Measurements from ENCODE around the gene AMD1. TPM values are rescaled to one million over a fixed set of nuclear protein-coding genes. Genes with fewer than 3 reads are reported as not detected.
"Not testable (repeated sequence)": the region's sequence is repeated elsewhere in the genome, so short reads cannot be mapped to it uniquely, and the experiment has no call there.

AMD1 gene
- 58.8 and 84.3 TPM in 2 replicates for total RNA-seq (ENCODE audit: low replicate concordance)
- long read RNA-seq, full-length matches to known transcripts, result 163 of 189 reads
- long read RNA-seq, partial matches to known transcripts, result 9 of 189 reads
- long read RNA-seq, other reads (novel, unspliced or antisense), result 17 of 189 reads

DNA sequence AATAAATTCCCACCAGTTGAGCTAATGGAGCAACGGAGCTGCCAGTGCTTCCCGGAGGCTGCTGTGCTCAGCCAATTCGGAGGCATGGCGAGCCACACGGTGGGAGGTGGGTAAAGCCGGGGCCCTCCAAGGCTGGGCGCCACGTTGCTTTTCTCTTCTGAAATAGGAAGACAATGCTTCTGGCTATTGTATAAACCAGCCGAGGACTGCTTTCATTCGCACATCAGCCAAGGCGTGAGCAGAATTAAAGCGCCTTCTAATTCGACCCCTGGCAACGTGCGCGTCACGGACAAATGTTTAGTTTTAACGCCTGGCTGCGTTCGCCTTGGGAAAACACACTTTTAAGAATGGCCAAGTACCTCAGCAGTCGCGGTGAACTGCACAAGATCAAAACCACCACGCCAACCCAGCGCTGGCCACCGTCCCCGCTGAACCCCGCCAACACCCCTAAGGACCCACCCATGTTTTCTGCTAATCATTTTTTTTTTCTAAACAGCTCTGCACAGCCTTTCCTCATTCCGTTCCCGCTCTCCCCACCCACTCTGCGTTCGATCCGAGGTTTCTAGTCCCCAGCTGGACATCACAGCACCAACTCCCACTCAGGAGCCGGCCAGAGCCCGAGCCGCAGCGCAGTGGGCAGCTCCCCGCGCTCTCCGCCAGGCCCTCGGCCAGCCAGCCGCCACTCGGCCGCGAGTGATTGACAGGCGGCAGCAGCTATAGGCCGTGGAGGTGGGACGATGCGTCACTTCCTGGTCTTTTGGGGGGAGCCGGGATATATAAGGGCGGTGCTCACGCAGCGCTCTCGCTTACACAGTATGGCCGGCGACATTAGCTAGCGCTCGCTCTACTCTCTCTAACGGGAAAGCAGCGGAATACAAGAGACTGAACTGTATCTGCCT lies at the start of gene AMD1:
TSS of gene AMD1 (plus strand) at position 805 of the 899 bp plus-strand sequence. CDS start 321 bp downstream, outside the sequence.
- H3K4me3 Mint-ChIP-seq, result peak within 1 kb of the TSS; percentile 98
- TF ChIP-seq, protein P1, sequence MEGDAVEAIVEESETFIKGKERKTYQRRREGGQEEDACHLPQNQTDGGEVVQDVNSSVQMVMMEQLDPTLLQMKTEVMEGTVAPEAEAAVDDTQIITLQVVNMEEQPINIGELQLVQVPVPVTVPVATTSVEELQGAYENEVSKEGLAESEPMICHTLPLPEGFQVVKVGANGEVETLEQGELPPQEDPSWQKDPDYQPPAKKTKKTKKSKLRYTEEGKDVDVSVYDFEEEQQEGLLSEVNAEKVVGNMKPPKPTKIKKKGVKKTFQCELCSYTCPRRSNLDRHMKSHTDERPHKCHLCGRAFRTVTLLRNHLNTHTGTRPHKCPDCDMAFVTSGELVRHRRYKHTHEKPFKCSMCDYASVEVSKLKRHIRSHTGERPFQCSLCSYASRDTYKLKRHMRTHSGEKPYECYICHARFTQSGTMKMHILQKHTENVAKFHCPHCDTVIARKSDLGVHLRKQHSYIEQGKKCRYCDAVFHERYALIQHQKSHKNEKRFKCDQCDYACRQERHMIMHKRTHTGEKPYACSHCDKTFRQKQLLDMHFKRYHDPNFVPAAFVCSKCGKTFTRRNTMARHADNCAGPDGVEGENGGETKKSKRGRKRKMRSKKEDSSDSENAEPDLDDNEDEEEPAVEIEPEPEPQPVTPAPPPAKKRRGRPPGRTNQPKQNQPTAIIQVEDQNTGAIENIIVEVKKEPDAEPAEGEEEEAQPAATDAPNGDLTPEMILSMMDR (conservative IDR thresholded peaks at IDR 0.05), result no peak
- H3K4me1 Mint-ChIP-seq (ENCODE audit: unreplicated experiment), result peaks cover 22% of the 10 kb centered on the region
- no peaks in the 10 kb centered on the region for H3K9me3 Mint-ChIP-seq
- no peaks in the 10 kb centered on the region for H3K36me3 Mint-ChIP-seq
- peak; percentile 97 for DNase-seq (ENCODE audit: extremely low spot score, unreplicated experiment)
- peak within 1 kb of the TSS; percentile 99 for H3K27ac Mint-ChIP-seq
- peaks cover 2% of the 10 kb centered on the region for H3K27me3 Mint-ChIP-seq

DNA sequence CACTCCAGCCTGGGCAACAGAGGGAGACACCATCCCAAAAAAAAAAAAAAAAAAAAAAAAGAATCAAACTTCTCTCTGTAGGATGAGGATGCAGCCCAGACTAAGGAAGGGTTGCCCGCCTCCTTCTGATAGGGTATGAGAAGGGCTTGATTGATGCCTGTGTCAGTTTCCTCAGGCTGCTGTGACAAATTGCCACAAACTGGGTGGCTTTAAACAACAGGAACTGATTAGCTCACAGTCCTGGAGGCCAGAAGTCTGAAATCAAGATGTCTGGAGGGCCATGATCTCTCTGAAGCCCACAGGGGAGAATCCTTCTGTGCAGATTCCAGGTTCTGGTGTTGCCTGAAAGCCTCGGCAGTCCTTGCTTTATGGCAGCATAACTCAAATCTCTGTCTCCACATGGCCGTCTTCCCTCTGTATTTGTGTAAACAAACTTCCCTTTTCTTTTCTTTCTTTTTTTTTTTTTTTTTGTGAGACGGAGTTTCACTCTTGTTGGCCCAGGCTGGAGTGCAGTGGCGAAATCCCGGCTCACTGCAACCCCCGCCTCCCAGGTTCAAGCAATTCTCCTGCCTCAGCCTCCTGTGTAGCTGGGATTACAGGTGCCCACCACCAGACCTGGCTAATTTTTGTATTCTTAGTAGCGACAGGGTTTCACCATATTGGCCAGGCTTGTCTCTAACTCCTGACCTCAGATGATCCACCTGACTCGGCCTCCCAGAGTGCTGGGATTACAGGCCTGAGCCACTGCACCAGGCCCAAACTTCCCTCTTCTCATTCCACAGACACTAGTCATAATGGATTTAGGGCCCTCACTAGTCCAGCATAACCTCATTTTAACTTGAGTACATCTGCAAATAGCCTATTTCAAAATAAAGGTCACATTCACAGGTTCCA lies 48.1 kb upstream of the AMD1 start:
- H3K4me1 Mint-ChIP-seq (ENCODE audit: unreplicated experiment), result no peaks in the 10 kb centered on the region
- TF ChIP-seq, protein P1 (conservative IDR thresholded peaks at IDR 0.05), result no peak
- no peaks in the 10 kb centered on the region for H3K36me3 Mint-ChIP-seq
- H3K27ac Mint-ChIP-seq, result no peak overlapping the region
- H3K27me3 Mint-ChIP-seq, result no peaks in the 10 kb centered on the region
- H3K4me3 Mint-ChIP-seq, result no peak overlapping the region
- DNase-seq (ENCODE audit: extremely low spot score, unreplicated experiment), result no peak
- H3K9me3 Mint-ChIP-seq, result no peaks in the 10 kb centered on the region

GRCh38 chr6:110828396-110828795 lies 46.2 kb upstream of the AMD1 start:
- no peaks in the 10 kb centered on the region for H3K36me3 Mint-ChIP-seq
- H3K9me3 Mint-ChIP-seq, result no peaks in the 10 kb centered on the region
- no peak overlapping the region for H3K4me3 Mint-ChIP-seq
- TF ChIP-seq, protein P1 (conservative IDR thresholded peaks at IDR 0.05), result no peak
- no peak for DNase-seq (ENCODE audit: extremely low spot score, unreplicated experiment)
- H3K27ac Mint-ChIP-seq, result peak overlapping the region; percentile 9
- no peaks in the 10 kb centered on the region for H3K27me3 Mint-ChIP-seq
- no peaks in the 10 kb centered on the region for H3K4me1 Mint-ChIP-seq (ENCODE audit: unreplicated experiment)

GRCh38 chr6:110831405-110831804 lies 43.2 kb upstream of the AMD1 start:
- DNase-seq (ENCODE audit: extremely low spot score, unreplicated experiment), result no peak
- H3K27me3 Mint-ChIP-seq, result no peaks in the 10 kb centered on the region
- H3K4me3 Mint-ChIP-seq, result no peak overlapping the region
- TF ChIP-seq, protein P1 (conservative IDR thresholded peaks at IDR 0.05), result no peak
- H3K36me3 Mint-ChIP-seq, result no peaks in the 10 kb centered on the region
- H3K27ac Mint-ChIP-seq, result no peak overlapping the region
- no peaks in the 10 kb centered on the region for H3K9me3 Mint-ChIP-seq
- H3K4me1 Mint-ChIP-seq (ENCODE audit: unreplicated experiment), result no peaks in the 10 kb centered on the region

GRCh38 chr6:110833831-110834230 lies 40.8 kb upstream of the AMD1 start:
- no peaks in the 10 kb centered on the region for H3K36me3 Mint-ChIP-seq
- no peaks in the 10 kb centered on the region for H3K4me1 Mint-ChIP-seq (ENCODE audit: unreplicated experiment)
- TF ChIP-seq, protein P1 (conservative IDR thresholded peaks at IDR 0.05), result no peak

GRCh38 chr6:110835751-110836150 lies 38.8 kb upstream of the AMD1 start:
- not testable (repeated sequence) for H3K36me3 Mint-ChIP-seq; DNase-seq (ENCODE audit: extremely low spot score, unreplicated experiment); H3K4me1 Mint-ChIP-seq (ENCODE audit: unreplicated experiment); H3K9me3 Mint-ChIP-seq; H3K27ac Mint-ChIP-seq; H3K4me3 Mint-ChIP-seq; H3K27me3 Mint-ChIP-seq

More at GRCh38 chr6:110833831-110834230, 40.8 kb upstream of the AMD1 start:
- Mint-ChIP-seq H3K27me3 (no peaks in the 10 kb centered on the region), H3K9me3 (no peaks in the 10 kb centered on the region), H3K27ac (no peak overlapping the region), H3K4me3 (no peak overlapping the region)
- DNase-seq (ENCODE audit: extremely low spot score, unreplicated experiment), result no peak
